D341Med (cell line): Measurements from ENCODE around the gene LTF.
"Not testable (repeated sequence)": the region's sequence is repeated elsewhere in the genome, so short reads cannot be mapped to it uniquely, and the experiment has no call there.

ENCODE experiments used
- DNase-seq: peaks from one replicate; pipeline ENCODE4 v3.0.0; 2012; ENCODE audit warnings: low spot score

Gene LTF

DNA sequence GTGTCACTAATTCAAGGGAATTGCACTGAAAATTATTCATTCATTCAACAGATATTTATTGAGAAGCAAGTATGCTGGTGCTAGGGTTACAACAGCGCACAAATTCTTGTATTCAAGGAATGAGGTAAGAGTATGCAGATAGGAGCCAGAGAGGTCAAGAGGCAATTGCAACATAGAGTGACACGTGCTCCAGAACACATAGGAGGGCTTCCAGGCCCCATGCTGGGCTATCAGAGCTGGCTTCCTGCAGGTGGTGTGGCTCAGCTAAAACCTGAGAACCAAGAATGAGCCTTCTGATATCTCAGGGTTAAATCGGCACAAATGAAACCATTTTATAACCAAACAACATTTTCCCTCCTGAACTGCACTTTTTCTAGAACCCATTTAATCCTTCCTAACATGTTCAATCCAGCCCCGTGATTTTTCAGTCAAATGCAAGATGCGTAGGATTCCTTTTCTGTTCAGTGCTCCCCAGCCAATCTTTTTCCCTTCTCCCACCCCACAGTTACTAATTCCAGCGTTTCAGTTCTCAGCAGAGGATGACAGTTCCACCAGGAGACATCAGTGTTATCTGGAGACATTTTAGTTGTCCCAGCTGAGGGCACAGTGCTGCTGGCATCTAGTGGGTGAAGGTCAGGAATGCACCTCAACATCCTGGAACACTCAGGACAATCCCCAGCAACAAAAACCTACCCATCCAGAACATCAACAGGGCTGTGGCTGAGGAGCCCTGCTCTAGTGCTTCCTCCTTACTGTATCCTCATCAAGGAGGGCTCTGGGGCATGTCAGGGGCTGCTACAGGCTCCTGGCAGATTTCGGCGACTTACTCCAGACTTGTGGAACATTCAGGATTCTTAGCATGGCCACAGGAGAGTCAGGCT is 70.9 kb downstream of the LTF start:
- no peak for DNase-seq

GRCh38 chr3:46393011-46393410 is 71.7 kb downstream of the LTF start:
- no peak for DNase-seq

DNA sequence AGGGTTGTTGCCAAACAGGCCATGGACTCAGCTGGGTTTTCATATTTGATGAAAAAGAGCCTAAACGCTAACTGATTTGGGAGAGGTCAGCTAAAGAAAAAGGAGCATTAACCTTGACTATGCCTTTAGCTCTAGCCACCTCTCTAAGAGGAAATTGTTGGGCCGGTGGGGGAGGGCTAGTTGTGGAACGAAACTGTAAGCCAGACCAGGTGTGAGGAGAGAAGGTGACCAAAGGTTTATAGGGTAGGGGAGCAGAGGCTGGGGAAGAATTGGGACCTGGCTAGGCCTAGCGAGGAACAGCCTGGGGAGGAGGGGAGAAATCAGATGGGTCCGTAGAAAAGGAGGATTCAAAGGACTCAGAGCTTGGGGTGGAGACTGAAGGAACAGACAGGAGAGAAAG is 73.2 kb downstream of the LTF start:
- not testable (repeated sequence) for DNase-seq

DNA sequence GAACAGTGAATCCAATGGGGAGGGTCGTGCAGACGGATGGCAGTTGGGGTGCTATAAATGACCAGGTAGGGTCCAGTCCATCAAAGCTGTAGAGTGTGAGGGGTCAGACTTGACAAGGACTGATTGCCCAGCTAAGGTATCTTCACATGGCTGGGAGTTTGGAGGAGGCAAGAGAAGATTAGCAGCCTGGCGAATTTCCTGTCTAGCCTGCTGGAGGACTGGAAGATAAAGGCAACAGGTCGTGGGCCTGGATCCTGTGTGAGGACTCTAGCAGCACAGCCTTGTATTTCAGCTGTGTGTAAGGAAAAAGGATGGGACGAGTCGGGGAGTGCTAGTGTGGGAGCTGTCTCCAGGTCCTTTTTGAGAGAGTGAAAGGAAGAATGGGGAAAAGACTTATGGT is 75.4 kb downstream of the LTF start:
- no peak for DNase-seq

GRCh38 chr3:46388847-46389246 is 75.9 kb downstream of the LTF start:
- not testable (repeated sequence) for DNase-seq

- no peak for DNase-seq
These were observed 78.5 kb downstream of the LTF start for GRCh38 chr3:46386205-46386604.
